Esophagus squamous epithelium (tissue), 4 donors: ENCODE data around the gene CHRNA4.

Experiments used
- CTCF ChIP-seq, 6 experiments: fragments of 450-650 bp in 4 of 6; fragments of 200-600 bp in 2 of 6; sonication (generic) in 2 of 6; IDR thresholded peaks; one replicate each; pipeline ENCODE4 v1.5.1; 2016 to 2019; ENCODE audit warnings: antibody characterized with exemption in 6 of 6, mild to moderate bottlenecking in 4 of 6, moderate library complexity in 4 of 6
- POLR2A ChIP-seq, 4 donors: fragments of 450-650 bp; IDR thresholded peaks; one replicate each; pipeline ENCODE4 v1.6.1; 2017; ENCODE audit warnings: antibody characterized with exemption in 4 of 4, mild to moderate bottlenecking in 4 of 4, moderate library complexity in 3 of 4

- TF ChIP-seq CTCF (IDR thresholded peaks at IDR 0.05) (no peak), POLR2A (IDR thresholded peaks at IDR 0.05) (no peak)
Observed at GRCh38 chr20:63348828-63349515, 12.2 kb downstream of the CHRNA4 start.
